GM18505 (cell line): ENCODE measurements around the gene AK5.
"Not testable (repeated sequence)": the region's sequence is repeated elsewhere in the genome, so short reads cannot be mapped to it uniquely, and the experiment has no call there.

Experiments used
- ATAC-seq: cut with Tn5 transposase; IDR thresholded peaks from one replicate; pipeline ENCODE4 v1.9.1; 2021; ENCODE audit not compliant: unreplicated experiment
- POLR2A ChIP-seq: IDR thresholded peaks from 4 replicates; pipeline ENCODE4 v1.6.1; 2011; ENCODE audit warnings: borderline replicate concordance; ENCODE audit not compliant: insufficient read depth, insufficient read length; ENCODE audit errors: extremely low read depth

Gene AK5

GRCh38 chr1:77279929-77280328 is 1.9 kb upstream of the AK5 start:
- no peak for ATAC-seq

GRCh38 chr1:77280962-77281361 is 857 bp upstream of the AK5 start:
- no peak for ATAC-seq
- no peak for TF ChIP-seq POLR2A

More at GRCh38 chr1:77279929-77280328, 1.9 kb upstream of the AK5 start:
- TF ChIP-seq POLR2A, result no peak

GRCh38 chr1:77282187-77282865 is 507 bp downstream of the AK5 start:
- no peak for TF ChIP-seq POLR2A
- ATAC-seq, result peak; percentile 41

- TF ChIP-seq POLR2A, result no peak
- ATAC-seq, result no peak
Measured at GRCh38 chr1:77282866-77283539, 1.2 kb downstream of the AK5 start.

GRCh38 chr1:77283701-77284425 is 2.0 kb downstream of the AK5 start:
- no peak for ATAC-seq
- no peak for TF ChIP-seq POLR2A

GRCh38 chr1:77287535-77287934 is 5.7 kb downstream of the AK5 start:
- ATAC-seq, result no peak
- TF ChIP-seq POLR2A, result no peak

GRCh38 chr1:77288275-77288674 is 6.5 kb downstream of the AK5 start:
- TF ChIP-seq POLR2A, result no peak
- no peak for ATAC-seq

GRCh38 chr1:77290576-77290975 is 8.8 kb downstream of the AK5 start:
- no peak for ATAC-seq
- no peak for TF ChIP-seq POLR2A

GRCh38 chr1:77292551-77292950 is 10.7 kb downstream of the AK5 start:
- TF ChIP-seq POLR2A, result no peak
- no peak for ATAC-seq

GRCh38 chr1:77300566-77300965 is 18.7 kb downstream of the AK5 start:
- ATAC-seq, result no peak
- TF ChIP-seq POLR2A, result no peak

GRCh38 chr1:77303387-77303786 is 21.6 kb downstream of the AK5 start:
- no peak for ATAC-seq
- no peak for TF ChIP-seq POLR2A

GRCh38 chr1:77308889-77309621 is 27.2 kb downstream of the AK5 start:
- TF ChIP-seq POLR2A, result no peak
- no peak for ATAC-seq

GRCh38 chr1:77310924-77311323 is 29.1 kb downstream of the AK5 start:
- no peak for ATAC-seq
- TF ChIP-seq POLR2A, result no peak

GRCh38 chr1:77312364-77312763 is 30.5 kb downstream of the AK5 start:
- ATAC-seq, result not testable (repeated sequence)

GRCh38 chr1:77313491-77313890 is 31.7 kb downstream of the AK5 start:
- no peak for TF ChIP-seq POLR2A
- ATAC-seq, result no peak
